Thyroid gland (tissue), 4 donors: ENCODE measurements around the gene TIGAR. TPM values are rescaled to one million over a fixed set of nuclear protein-coding genes. Genes with fewer than 3 reads are reported as not detected.

Experiments used
- DNase-seq, 2 donors: peaks; one replicate each; pipeline ENCODE4 v3.0.0-alpha.2; 2019
- H3K27ac ChIP-seq, 3 donors: fragments of 200-600 bp; sonication (generic); 1 replicate in 2 of 3; 2 replicates in 1 of 3; pipeline ENCODE4 v1.5.1; 2016 to 2019; ENCODE audit warnings: mild to moderate bottlenecking in 1 of 3, moderate library complexity in 1 of 3
- H3K27me3 ChIP-seq: fragments of 200-600 bp; sonication (generic); one replicate; pipeline ENCODE4 v1.5.1; 2019
- H3K36me3 ChIP-seq, 2 donors: fragments of 200-600 bp; sonication (generic); one replicate each; pipeline ENCODE4 v1.5.1; 2016 to 2019
- H3K4me1 ChIP-seq, 2 donors: fragments of 200-600 bp; sonication (generic); one replicate each; pipeline ENCODE4 v1.5.1; 2017 to 2019
- H3K4me3 ChIP-seq, 3 donors: fragments of 200-600 bp; sonication (generic); replicated peaks in 1 of 3; 1 replicate in 2 of 3; 2 replicates in 1 of 3; pipeline ENCODE4 v1.5.1; 2016; ENCODE audit warnings: mild to moderate bottlenecking in 1 of 3
- H3K9me3 ChIP-seq: fragments of 200-600 bp; sonication (generic); one replicate; pipeline ENCODE4 v1.5.1; 2017
- POLR2A ChIP-seq, 2 donors: fragments of 450-650 bp; IDR thresholded peaks; one replicate each; pipeline ENCODE4 v1.6.1; 2017; ENCODE audit warnings: antibody characterized with exemption in 2 of 2, mild to moderate bottlenecking in 2 of 2, moderate library complexity in 1 of 2
- WGBS, 2 donors: methylation state at CpG; one replicate each; pipeline ENCODE4 v1.1.5; 2017; 5-methylcytosine and 5-hydroxymethylcytosine counted together
- intact Hi-C: fragments of 100-400 bp; cut with DNase I; formaldehyde crosslinking; loops from one replicate; pipeline ENCODE4 v1.15.1; 2023
- total RNA-seq, 4 donors: library from RNA; depleted of rRNA; stranded (reverse); fragments of >200 nt; gene quantifications; one replicate each; pipeline ENCODE4 v1.2.3, GENCODE V29; 2016
- TF ChIP-seq, protein P1 (sequence below), 6 experiments: fragments of 200-600 bp in 3 of 6; fragments of 450-650 bp in 3 of 6; sonication (generic) in 3 of 6; IDR thresholded peaks; one replicate each; pipeline ENCODE4 v1.5.1; 2016 to 2019; ENCODE audit warnings: antibody characterized with exemption in 6 of 6, mild to moderate bottlenecking in 2 of 6, inconsistent platforms in 1 of 6, moderate library complexity in 1 of 6

The TIGAR gene
- total RNA-seq, 4 donors from 2014 or later = 4.0 to 6.3 (median 5.4) TPM

DNA sequence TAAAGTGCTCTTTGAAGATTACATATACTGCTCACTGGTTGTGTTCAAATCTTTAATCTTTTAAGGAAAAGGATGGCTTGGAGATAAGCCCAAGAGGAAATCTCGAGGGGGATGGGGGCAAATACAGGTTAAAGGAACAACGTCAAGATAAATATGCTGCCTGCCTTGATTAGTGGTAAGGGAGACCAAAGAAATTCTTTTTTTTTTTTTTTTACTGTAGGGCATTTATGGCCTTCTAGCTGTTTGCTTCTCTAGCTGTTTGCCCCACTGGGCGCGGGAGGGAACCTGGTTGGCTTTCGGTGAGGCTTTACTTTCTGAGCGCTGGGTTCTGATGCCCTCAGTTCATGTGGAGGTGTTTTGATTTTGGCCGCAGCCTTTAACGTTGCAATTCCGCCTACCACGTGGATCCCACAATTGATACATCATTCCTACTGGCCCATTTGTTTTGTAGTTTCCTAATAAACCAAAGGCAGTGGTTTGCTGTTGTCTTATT lies 41.8 kb upstream of the TIGAR start:
- peaks cover 33 to 45% of the 10 kb centered on the region in 2 donors for H3K4me1 ChIP-seq
- intact Hi-C loops = loop anchor here (5.0 kb wide), 4 partner anchors 172 to 407 kb away; partner anchors contain the start of gene PARP11
- 86 to 87% methylated on average over 10 of the region's 10 CpGs for WGBS, 2 donors
- no peaks in the 10 kb centered on the region for H3K27me3 ChIP-seq
- no peaks in the 10 kb centered on the region for H3K9me3 ChIP-seq
- H3K27ac ChIP-seq = peak overlapping the region; percentile 4 to 65 (median 34)
- H3K4me3 ChIP-seq = no peak overlapping the region
- TF ChIP-seq POLR2A (IDR thresholded peaks at IDR 0.05) = no peak
- TF ChIP-seq, protein P1, sequence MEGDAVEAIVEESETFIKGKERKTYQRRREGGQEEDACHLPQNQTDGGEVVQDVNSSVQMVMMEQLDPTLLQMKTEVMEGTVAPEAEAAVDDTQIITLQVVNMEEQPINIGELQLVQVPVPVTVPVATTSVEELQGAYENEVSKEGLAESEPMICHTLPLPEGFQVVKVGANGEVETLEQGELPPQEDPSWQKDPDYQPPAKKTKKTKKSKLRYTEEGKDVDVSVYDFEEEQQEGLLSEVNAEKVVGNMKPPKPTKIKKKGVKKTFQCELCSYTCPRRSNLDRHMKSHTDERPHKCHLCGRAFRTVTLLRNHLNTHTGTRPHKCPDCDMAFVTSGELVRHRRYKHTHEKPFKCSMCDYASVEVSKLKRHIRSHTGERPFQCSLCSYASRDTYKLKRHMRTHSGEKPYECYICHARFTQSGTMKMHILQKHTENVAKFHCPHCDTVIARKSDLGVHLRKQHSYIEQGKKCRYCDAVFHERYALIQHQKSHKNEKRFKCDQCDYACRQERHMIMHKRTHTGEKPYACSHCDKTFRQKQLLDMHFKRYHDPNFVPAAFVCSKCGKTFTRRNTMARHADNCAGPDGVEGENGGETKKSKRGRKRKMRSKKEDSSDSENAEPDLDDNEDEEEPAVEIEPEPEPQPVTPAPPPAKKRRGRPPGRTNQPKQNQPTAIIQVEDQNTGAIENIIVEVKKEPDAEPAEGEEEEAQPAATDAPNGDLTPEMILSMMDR (IDR thresholded peaks at IDR 0.05) = no peak
- DNase-seq = no peak
- H3K36me3 ChIP-seq = peaks cover 23 to 38% of the 10 kb centered on the region in 2 donors

- no peak overlapping the region for H3K4me3 ChIP-seq
- peaks cover 32 to 49% of the 10 kb centered on the region in 2 donors for H3K36me3 ChIP-seq
- intact Hi-C loops = no loop called here
Measured at GRCh38 chr12:4280351-4281163, 40.5 kb upstream of the TIGAR start.

GRCh38 chr12:4281173-4281654 lies 39.8 kb upstream of the TIGAR start:
- TF ChIP-seq POLR2A (IDR thresholded peaks at IDR 0.05) = no peak
- TF ChIP-seq, protein P1 (IDR thresholded peaks at IDR 0.05) = no peak
- intact Hi-C loops = no loop called here
- Histone ChIP-seq H3K4me3 (no peak overlapping the region), H3K9me3 (no peaks in the 10 kb centered on the region), H3K36me3 (peaks cover 35 to 53% of the 10 kb centered on the region in 2 donors), H3K4me1 (peaks cover 29 to 41% of the 10 kb centered on the region in 2 donors), H3K27me3 (no peaks in the 10 kb centered on the region), H3K27ac (peak overlapping the region in 1 of 3 donors; percentile 36)
- DNase-seq = no peak
- WGBS, 2 donors = 90 to 91% methylated on average over 16 of the region's 16 CpGs

More at GRCh38 chr12:4280351-4281163, 40.5 kb upstream of the TIGAR start:
- Histone ChIP-seq H3K27ac (peak overlapping the region in 1 of 3 donors; percentile 36), H3K9me3 (no peaks in the 10 kb centered on the region), H3K27me3 (no peaks in the 10 kb centered on the region), H3K4me1 (peaks cover 33 to 45% of the 10 kb centered on the region in 2 donors)
- DNase-seq = peak; percentile 51 to 56
- no peak for TF ChIP-seq POLR2A (IDR thresholded peaks at IDR 0.05)
- TF ChIP-seq, protein P1 (IDR thresholded peaks at IDR 0.05) = no peak
- 53 to 59% methylated on average over 15 of the region's 15 CpGs for WGBS, 2 donors

DNA sequence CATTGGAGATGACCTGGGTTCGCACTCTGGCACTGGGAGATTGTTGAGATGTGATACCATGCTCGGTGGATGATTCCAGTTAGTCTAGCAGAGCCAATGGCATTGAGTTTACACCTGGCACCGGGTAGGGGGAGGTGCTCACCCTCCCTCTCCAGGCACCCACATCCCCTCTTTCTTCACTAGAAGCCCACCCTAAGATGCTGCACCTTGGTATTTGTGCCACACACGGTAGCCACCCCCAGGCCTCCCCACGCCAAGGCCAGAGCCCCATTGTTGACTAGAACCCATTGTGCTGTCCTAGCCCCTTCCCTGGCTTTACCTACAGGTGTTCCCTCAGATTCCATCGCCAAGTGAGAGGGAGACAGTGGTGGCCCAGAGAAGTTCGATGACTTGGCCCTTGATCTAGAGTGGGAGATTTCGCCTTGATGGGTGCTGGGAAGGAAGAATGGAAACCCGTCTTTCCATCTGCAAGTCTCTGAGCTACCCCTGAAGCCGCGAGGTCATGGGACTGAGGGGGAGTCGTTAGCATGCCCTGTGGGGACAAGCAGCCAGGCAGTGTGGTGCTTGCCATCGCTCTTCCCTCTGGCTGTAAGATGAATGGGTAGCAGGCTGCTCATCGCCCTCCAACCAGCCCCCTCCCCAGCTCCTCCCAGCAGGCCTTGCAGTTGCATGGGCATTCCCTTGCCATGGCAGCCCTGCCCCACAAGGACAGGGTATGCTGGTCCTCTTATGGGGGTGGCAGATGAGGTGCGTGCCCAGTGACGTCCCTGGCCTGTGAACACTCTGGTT lies 38.7 kb upstream of the TIGAR start:
- whole genome bisulfite sequencing, 2 donors = 95 to 97% methylated on average over 14 to 16 of the region's 16 CpGs
- intact Hi-C loops = no loop called here
- Histone ChIP-seq H3K4me3 (no peak overlapping the region), H3K27me3 (no peaks in the 10 kb centered on the region), H3K9me3 (no peaks in the 10 kb centered on the region), H3K36me3 (peaks cover 35 to 61% of the 10 kb centered on the region in 2 donors), H3K4me1 (peaks cover 24 to 31% of the 10 kb centered on the region in 2 donors), H3K27ac (no peak overlapping the region)
- TF ChIP-seq POLR2A (IDR thresholded peaks at IDR 0.05) = no peak
- TF ChIP-seq, protein P1 (IDR thresholded peaks at IDR 0.05) = no peak
- DNase-seq = no peak
